SK-N-SH (cell line): ENCODE data around the gene SRSF5.

Experiments
- GATA2 ChIP-seq: sonication (generic); formaldehyde crosslinking; IDR thresholded peaks from 2 replicates; pipeline ENCODE4 v1.5.0; 2020; ENCODE audit warnings: mild to moderate bottlenecking, missing genetic modification reagents
- IRF3 ChIP-seq: fragments of 150-350 bp; IDR thresholded peaks from 2 replicates; pipeline ENCODE4 v1.6.1; 2016; ENCODE audit warnings: mild to moderate bottlenecking, low read depth, low read length

GRCh38 chr14:69768873-69769272, 1.9 kb downstream of the SRSF5 start:
- no peak for TF ChIP-seq GATA2 (CRISPR knock-in tag)
- TF ChIP-seq IRF3: no peak
